GM06990 (cell line): ENCODE measurements around the gene KPNA1.

Experiments
- DNase-seq: peaks from one replicate; pipeline ENCODE4 v3.0.0-alpha.2; 2011; ENCODE audit not compliant: insufficient read length; ENCODE audit errors: extremely low read depth
- H3K27me3 ChIP-seq: replicated peaks from 2 replicates; pipeline ENCODE4 v1.6.0; 2011; ENCODE audit warnings: low read length; ENCODE audit not compliant: control insufficient read depth, insufficient read depth
- H3K36me3 ChIP-seq: 2 replicates; pipeline ENCODE4 v1.5.1; 2011; ENCODE audit warnings: low read length; ENCODE audit not compliant: control insufficient read depth, insufficient read depth
- H3K4me3 ChIP-seq: replicated peaks from 2 replicates; pipeline ENCODE4 v1.5.1; 2011; ENCODE audit warnings: low read depth, mild to moderate bottlenecking, control low read depth, low read length
- CTCF ChIP-seq: IDR thresholded peaks from 2 replicates; pipeline ENCODE4 v1.5.1; 2011; ENCODE audit warnings: low read length, control low read depth, mild to moderate bottlenecking, inconsistent platforms; ENCODE audit not compliant: insufficient read depth, poor library complexity, severe bottlenecking

KPNA1 gene

GRCh38 chr3:122391681-122392446, 122.9 kb downstream of the KPNA1 start:
- no peak for DNase-seq
- H3K36me3 ChIP-seq: no peaks in the 10 kb centered on the region
- no peak overlapping the region for H3K4me3 ChIP-seq
- TF ChIP-seq CTCF: no peak
- no peaks in the 10 kb centered on the region for H3K27me3 ChIP-seq

GRCh38 chr3:122390665-122391064, 124.1 kb downstream of the KPNA1 start:
- Histone ChIP-seq H3K4me3 (no peak overlapping the region), H3K27me3 (no peaks in the 10 kb centered on the region), H3K36me3 (no peaks in the 10 kb centered on the region)
- TF ChIP-seq CTCF: no peak
- no peak for DNase-seq

GRCh38 chr3:122389892-122390291, 124.8 kb downstream of the KPNA1 start:
- no peak for DNase-seq
- TF ChIP-seq CTCF: no peak
- Histone ChIP-seq H3K4me3 (no peak overlapping the region), H3K36me3 (no peaks in the 10 kb centered on the region), H3K27me3 (no peaks in the 10 kb centered on the region)

- H3K4me3 ChIP-seq: no peak overlapping the region
- H3K27me3 ChIP-seq: no peaks in the 10 kb centered on the region
- TF ChIP-seq CTCF: no peak
- no peaks in the 10 kb centered on the region for H3K36me3 ChIP-seq
- DNase-seq: no peak
Observed at GRCh38 chr3:122389197-122389596, 125.5 kb downstream of the KPNA1 start.

- Histone ChIP-seq H3K36me3 (no peaks in the 10 kb centered on the region), H3K27me3 (no peaks in the 10 kb centered on the region), H3K4me3 (no peak overlapping the region)
- TF ChIP-seq CTCF: no peak
- DNase-seq: no peak
Observed at GRCh38 chr3:122387709-122388108, 127.0 kb downstream of the KPNA1 start.
